ENCODE measurements around the gene SPDL1. TPM values are rescaled to one million over a fixed set of nuclear protein-coding genes. Genes with fewer than 3 reads are reported as not detected.

The SPDL1 gene, protein sequence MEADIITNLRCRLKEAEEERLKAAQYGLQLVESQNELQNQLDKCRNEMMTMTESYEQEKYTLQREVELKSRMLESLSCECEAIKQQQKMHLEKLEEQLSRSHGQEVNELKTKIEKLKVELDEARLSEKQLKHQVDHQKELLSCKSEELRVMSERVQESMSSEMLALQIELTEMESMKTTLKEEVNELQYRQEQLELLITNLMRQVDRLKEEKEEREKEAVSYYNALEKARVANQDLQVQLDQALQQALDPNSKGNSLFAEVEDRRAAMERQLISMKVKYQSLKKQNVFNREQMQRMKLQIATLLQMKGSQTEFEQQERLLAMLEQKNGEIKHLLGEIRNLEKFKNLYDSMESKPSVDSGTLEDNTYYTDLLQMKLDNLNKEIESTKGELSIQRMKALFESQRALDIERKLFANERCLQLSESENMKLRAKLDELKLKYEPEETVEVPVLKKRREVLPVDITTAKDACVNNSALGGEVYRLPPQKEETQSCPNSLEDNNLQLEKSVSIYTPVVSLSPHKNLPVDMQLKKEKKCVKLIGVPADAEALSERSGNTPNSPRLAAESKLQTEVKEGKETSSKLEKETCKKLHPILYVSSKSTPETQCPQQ
- total RNA-seq (2021): 30.5 and 39.2 TPM in 2 replicates
- percentile 89 among the genes with signal in this experiment for Bru-seq, nascent RNA
- BruChase-seq, experiment 1, labeled RNA remaining after a 2-hour chase: percentile 88 among the genes with signal in this experiment
- percentile 91 among the genes with signal in this experiment for BruChase-seq, experiment 2, labeled RNA remaining after a 6-hour chase
- long read RNA-seq, transcript SPDL1-201 (12 exons, 2,668 nt): major isoform, 84 of 116 reads
- long read RNA-seq, partial matches to known transcripts: 4 of 116 reads
- long read RNA-seq, other reads (novel, unspliced or antisense): 28 of 116 reads

DNA sequence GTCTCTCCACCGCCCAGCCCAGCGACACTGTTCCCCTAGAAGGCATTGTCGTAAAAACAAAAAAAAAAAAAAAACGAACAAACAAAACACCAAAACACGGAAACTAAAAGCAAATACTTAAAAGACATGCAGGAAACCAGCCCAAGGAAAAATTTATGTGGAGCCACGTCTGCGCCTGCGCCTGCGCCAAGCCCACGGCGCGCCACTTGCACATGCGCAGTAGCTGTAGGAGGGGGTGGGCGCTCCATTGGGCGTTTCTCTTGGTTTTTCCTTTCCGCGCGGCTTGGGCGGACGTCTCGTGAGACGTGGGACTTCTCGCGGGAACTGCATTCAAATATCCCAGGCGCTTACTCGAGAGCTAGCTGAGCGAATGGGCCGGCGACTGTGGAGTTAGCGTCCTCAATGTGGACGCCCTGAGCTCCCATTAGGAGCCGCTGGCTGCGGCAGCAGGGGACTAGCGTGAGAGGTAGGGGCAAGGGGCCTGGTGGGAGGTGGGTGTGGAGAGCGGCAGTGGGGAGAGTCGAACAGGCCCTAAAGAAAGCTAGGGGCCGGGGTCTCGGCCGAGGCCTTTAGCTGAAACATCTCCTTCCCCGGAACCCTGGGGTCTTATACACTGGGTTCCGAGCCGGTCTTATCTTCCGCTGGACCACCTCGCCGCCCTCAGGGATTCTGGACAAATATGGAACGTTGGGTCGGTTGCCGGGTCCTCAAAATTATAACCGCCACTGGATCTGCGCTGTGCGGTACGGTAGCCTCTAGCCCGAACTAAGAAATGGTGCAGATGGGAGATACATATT is at the start of gene SPDL1:
Gene SPDL1, plus strand, starts transcription at position 350 of the 797 bp plus-strand sequence. CDS start 4,644 bp downstream, outside the sequence.
- TF ChIP-seq EZH2 (IDR thresholded peaks at IDR 0.05; ENCODE audit: low read depth): no peak
- TF ChIP-seq, protein P1, sequence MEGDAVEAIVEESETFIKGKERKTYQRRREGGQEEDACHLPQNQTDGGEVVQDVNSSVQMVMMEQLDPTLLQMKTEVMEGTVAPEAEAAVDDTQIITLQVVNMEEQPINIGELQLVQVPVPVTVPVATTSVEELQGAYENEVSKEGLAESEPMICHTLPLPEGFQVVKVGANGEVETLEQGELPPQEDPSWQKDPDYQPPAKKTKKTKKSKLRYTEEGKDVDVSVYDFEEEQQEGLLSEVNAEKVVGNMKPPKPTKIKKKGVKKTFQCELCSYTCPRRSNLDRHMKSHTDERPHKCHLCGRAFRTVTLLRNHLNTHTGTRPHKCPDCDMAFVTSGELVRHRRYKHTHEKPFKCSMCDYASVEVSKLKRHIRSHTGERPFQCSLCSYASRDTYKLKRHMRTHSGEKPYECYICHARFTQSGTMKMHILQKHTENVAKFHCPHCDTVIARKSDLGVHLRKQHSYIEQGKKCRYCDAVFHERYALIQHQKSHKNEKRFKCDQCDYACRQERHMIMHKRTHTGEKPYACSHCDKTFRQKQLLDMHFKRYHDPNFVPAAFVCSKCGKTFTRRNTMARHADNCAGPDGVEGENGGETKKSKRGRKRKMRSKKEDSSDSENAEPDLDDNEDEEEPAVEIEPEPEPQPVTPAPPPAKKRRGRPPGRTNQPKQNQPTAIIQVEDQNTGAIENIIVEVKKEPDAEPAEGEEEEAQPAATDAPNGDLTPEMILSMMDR (conservative IDR thresholded peaks at IDR 0.05): no peak
- peaks cover 14% of the 10 kb centered on the region for H3K4me1 ChIP-seq (replicated peaks; ENCODE audit: insufficient read depth)
- no peaks in the 10 kb centered on the region; the same call in 1 of the 2 replicates for H4K20me1 ChIP-seq (ENCODE audit: insufficient read depth)
- H2AFZ ChIP-seq: peak within 1 kb of the TSS; percentile 91
- DNase-seq: peak; percentile 87 to 96
- peaks cover 49% of the 10 kb centered on the region for H3K79me2 ChIP-seq (ENCODE audit: low read depth)
- no peaks in the 10 kb centered on the region; the same call in 1 of the 2 replicates for H3K36me3 ChIP-seq (ENCODE audit: low read depth)
- BruUV-seq (replicated peaks): no TSS peak
- H3K9me3 ChIP-seq (ENCODE audit: insufficient read depth, low read depth): no peaks in the 10 kb centered on the region
- ChIA-PET POLR2A (ENCODE audit: unreplicated experiment) (interaction anchor here (0.5 kb wide), 2 partner anchors 622 to 753 kb away, joined by 3 to 4 read pairs; no protein-coding TSS in a partner anchor), CTCF (interaction anchor here (0.9 to 1.0 kb wide), 2 partner anchors 397 to 596 kb away, joined by 6 to 7 read pairs; partner anchors contain the start of gene INSYN2B)
- no peaks in the 10 kb centered on the region for H3K27me3 ChIP-seq (ENCODE audit: insufficient read depth, low read depth)
- peak within 1 kb of the TSS; percentile 94 for H3K4me2 ChIP-seq
- no peaks in the 10 kb centered on the region for H3K9me2 ChIP-seq (ENCODE audit: insufficient read depth)
- peak within 1 kb of the TSS; percentile 60 for H3K27ac ChIP-seq
- H3F3A ChIP-seq (ENCODE audit: insufficient read depth, low read depth): peaks cover 5% of the 10 kb centered on the region; the same call in 1 of the 2 replicates
- H3K4me3 ChIP-seq: peak within 1 kb of the TSS; percentile 95
- intact Hi-C loops (cut with micrococcal nuclease; ENCODE audit: unreplicated experiment): loop anchor here (1.0 to 10.0 kb wide), 6 partner anchors 229 to 1319 kb away; partner anchors contain the start of genes INSYN2B and PANK3

DNA sequence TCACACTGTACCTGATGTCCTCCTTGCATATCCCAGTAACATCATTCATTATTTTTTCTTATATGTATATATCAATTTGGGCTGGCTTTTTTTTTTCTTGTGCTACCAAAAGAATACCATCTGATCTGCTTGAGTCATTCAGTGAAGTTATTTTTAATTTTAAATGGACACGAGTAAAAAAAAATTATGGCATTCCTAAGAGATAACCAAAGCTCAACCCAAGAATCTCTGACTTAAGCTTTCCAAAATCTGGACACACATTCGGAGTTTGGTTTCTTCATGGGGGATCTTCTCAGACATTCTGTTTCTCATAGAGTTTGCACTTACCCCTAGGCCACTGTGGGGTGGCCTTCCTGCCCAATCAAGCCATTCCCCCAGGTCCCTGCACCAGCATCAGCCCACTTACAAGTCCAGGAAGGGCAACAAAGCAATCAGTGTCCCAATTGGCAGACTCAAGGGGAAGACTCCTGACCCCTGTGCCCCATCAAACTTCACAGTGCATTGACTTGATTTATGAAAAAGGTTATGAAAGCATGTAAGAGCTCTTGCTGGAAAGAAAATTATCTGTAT is 49.2 kb upstream of the SPDL1 start:
- Histone ChIP-seq H3K4me2 (no peak overlapping the region), H3K4me1 (replicated peaks; ENCODE audit: insufficient read depth) (no peaks in the 10 kb centered on the region), H4K20me1 (ENCODE audit: insufficient read depth) (no peaks in the 10 kb centered on the region), H3K27ac (no peak overlapping the region), H3K9me3 (ENCODE audit: insufficient read depth, low read depth) (no peaks in the 10 kb centered on the region), H3K79me2 (ENCODE audit: low read depth) (no peaks in the 10 kb centered on the region), H2AFZ (no peak overlapping the region), H3K9me2 (ENCODE audit: insufficient read depth) (no peaks in the 10 kb centered on the region), H3K4me3 (no peak overlapping the region), H3K27me3 (ENCODE audit: insufficient read depth, low read depth) (peaks cover 18% of the 10 kb centered on the region), H3K36me3 (ENCODE audit: low read depth) (no peaks in the 10 kb centered on the region), H3F3A (ENCODE audit: insufficient read depth, low read depth) (no peaks in the 10 kb centered on the region)
- TF ChIP-seq, protein P1 (conservative IDR thresholded peaks at IDR 0.05): no peak
- TF ChIP-seq EZH2 (IDR thresholded peaks at IDR 0.05; ENCODE audit: low read depth): no peak
- POLR2A ChIA-PET (ENCODE audit: unreplicated experiment): no interaction called here
- CTCF ChIA-PET: no interaction called here
- DNase-seq: no peak
- no TSS peak for BruUV-seq (replicated peaks)
- intact Hi-C loops (cut with micrococcal nuclease; ENCODE audit: unreplicated experiment): no loop called here

Data from PC-9 (cell line).